Thyroid gland (tissue), 4 donors: Measurements from ENCODE around the gene GRIP1.

Experiments
- POLR2A ChIP-seq, 2 donors: fragments of 450-650 bp; IDR thresholded peaks; one replicate each; pipeline ENCODE4 v1.6.1; 2017; ENCODE audit warnings: antibody characterized with exemption in 2 of 2, mild to moderate bottlenecking in 2 of 2, moderate library complexity in 1 of 2
- TF ChIP-seq, protein P1 (sequence below), 6 experiments: fragments of 200-600 bp in 3 of 6; fragments of 450-650 bp in 3 of 6; sonication (generic) in 3 of 6; IDR thresholded peaks; one replicate each; pipeline ENCODE4 v1.5.1; 2016 to 2019; ENCODE audit warnings: antibody characterized with exemption in 6 of 6, mild to moderate bottlenecking in 2 of 6, inconsistent platforms in 1 of 6, moderate library complexity in 1 of 6

DNA sequence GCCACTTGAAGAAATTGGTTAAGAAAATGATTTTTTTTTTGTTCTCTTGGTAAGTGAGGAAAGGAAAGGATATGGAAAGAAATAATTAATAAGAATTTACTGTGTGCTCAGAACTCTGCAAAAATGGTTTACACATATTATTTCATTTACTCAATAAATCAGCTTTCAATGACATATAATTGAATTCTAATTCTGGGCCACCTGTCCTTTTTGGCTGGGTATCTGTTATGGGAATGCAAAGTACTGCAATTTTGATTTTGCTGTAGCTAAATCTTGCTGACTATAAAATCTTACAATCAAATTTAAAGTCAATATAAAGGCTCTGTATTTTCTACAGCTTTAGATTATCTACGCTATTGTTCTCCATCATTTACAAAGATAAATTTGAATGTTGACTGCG is 147.1 kb downstream of the GRIP1 start:
- TF ChIP-seq, protein P1, sequence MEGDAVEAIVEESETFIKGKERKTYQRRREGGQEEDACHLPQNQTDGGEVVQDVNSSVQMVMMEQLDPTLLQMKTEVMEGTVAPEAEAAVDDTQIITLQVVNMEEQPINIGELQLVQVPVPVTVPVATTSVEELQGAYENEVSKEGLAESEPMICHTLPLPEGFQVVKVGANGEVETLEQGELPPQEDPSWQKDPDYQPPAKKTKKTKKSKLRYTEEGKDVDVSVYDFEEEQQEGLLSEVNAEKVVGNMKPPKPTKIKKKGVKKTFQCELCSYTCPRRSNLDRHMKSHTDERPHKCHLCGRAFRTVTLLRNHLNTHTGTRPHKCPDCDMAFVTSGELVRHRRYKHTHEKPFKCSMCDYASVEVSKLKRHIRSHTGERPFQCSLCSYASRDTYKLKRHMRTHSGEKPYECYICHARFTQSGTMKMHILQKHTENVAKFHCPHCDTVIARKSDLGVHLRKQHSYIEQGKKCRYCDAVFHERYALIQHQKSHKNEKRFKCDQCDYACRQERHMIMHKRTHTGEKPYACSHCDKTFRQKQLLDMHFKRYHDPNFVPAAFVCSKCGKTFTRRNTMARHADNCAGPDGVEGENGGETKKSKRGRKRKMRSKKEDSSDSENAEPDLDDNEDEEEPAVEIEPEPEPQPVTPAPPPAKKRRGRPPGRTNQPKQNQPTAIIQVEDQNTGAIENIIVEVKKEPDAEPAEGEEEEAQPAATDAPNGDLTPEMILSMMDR (IDR thresholded peaks at IDR 0.05) = no peak
- TF ChIP-seq POLR2A (IDR thresholded peaks at IDR 0.05) = no peak
